Stimulated activated effector memory CD8-positive, alpha-beta T cell treated with anti-CD3 and anti-CD28 coated beads, Interleukin-12 subunit alpha, Interleukin-12 subunit beta, amount 100 ng/mL, for 72 hours (primary cell): Measurements from ENCODE around the gene TCAF2.
A peak's percentile ranks its signal among the peaks of the same experiment; 100 is the strongest.
"Not testable (repeated sequence)": the region's sequence is repeated elsewhere in the genome, so short reads cannot be mapped to it uniquely, and the experiment has no call there.

Source experiments
- ATAC-seq: fragments of 150-1000 bp; cut with Tn5 transposase; 2 replicates; pipeline ENCODE4 v1.10.0; 2021
- DNase-seq, 2 donors: peaks; one replicate each; pipeline ENCODE4 v3.0.0; 2021 to 2022; ENCODE audit warnings: low spot score in 2 of 2
- H3K27ac Mint-ChIP-seq: one replicate; pipeline ENCODE4 v1.8.0; 2022; ENCODE audit warnings: mild to moderate bottlenecking, mixed read lengths
- H3K36me3 Mint-ChIP-seq: one replicate; pipeline ENCODE4 v1.8.0; 2022; ENCODE audit warnings: mild to moderate bottlenecking, mixed read lengths
- H3K4me1 Mint-ChIP-seq: one replicate; pipeline ENCODE4 v1.8.0; 2022; ENCODE audit warnings: mixed read lengths
- H3K4me3 Mint-ChIP-seq: one replicate; pipeline ENCODE4 v1.8.0; 2022; ENCODE audit warnings: mild to moderate bottlenecking, mixed read lengths
- H3K9me3 Mint-ChIP-seq: one replicate; pipeline ENCODE4 v1.8.0; 2022; ENCODE audit warnings: mixed read lengths

The TCAF2 gene

DNA sequence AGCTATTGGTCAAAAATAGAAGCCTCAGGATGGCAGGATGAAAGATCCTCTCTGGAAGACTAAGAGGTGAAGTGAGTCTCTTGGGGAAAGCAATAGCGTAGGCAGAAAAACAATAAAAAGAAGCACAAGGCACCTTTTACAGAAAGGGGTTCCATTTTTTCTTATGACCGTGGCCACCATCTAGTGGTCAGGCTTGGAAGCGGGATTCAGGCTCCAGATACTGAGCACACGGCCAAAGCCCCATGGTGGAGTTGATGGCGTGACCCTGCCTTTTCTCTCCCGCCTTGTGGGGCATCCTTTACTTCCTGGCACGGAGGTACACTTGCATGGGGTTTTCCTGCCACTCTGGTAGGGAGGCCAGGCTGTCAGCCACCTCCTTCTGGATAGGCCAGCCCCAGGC is 18.6 kb downstream of the TCAF2 start:
- H3K4me3 Mint-ChIP-seq, DNase-seq, H3K9me3 Mint-ChIP-seq, H3K27ac Mint-ChIP-seq, H3K4me1 Mint-ChIP-seq, H3K36me3 Mint-ChIP-seq: not testable (repeated sequence)
- ATAC-seq = peak; percentile 29

DNA sequence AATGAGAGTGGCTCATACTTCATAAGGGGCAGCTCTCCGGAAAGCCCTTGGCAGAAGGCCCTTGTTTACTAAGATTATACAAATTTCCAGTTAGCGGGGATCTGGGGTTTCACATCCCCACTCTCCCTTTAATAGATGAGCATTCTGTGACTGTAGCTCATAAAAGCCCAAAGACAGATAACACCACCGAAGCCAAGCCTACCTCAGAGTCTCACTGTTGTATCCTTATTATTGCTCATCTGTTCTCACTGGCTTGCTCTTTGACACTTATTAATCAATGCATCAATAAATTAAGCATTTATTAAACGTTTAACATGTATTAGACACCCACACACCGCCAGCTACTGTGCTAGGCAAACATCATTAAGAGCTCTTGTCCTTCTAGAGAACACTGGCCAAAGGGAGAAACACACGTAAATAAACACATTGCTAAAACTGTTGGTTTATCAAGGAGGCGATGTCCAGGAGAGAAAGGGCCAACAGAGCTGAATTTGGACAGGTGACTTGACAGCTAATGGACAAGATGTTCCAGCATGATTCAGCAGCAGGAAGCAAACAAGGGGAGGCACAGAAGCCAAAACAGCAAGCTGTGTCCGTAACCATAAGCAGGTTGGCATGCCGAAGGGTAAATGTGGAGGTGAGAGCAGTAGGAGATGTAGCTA is 19.9 kb downstream of the TCAF2 start:
- H3K4me3 Mint-ChIP-seq, H3K9me3 Mint-ChIP-seq, H3K27ac Mint-ChIP-seq, ATAC-seq, H3K36me3 Mint-ChIP-seq, DNase-seq, H3K4me1 Mint-ChIP-seq: not testable (repeated sequence)

DNA sequence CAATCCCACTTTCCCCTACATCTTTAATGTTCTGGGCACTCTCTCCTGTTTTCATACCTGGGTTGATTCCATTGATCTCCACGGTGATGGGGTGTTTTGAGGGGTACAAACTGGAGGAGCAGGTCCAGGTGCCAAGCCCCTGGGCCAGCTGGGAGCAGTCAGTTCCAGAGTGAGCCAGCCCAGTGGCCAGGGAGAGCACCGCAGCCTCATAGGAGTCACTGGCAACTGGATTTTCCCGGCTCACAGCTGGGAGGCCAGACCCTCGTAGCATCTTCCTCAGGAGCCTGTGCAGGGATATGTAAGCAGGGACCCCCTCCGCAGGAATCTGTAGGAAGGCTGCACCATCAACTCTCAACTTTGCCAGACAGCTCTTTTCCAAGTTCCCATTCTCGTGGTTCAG is 25.8 kb downstream of the TCAF2 start:
- H3K4me3 Mint-ChIP-seq, ATAC-seq, H3K27ac Mint-ChIP-seq, H3K9me3 Mint-ChIP-seq, H3K4me1 Mint-ChIP-seq, DNase-seq, H3K36me3 Mint-ChIP-seq: not testable (repeated sequence)

DNA sequence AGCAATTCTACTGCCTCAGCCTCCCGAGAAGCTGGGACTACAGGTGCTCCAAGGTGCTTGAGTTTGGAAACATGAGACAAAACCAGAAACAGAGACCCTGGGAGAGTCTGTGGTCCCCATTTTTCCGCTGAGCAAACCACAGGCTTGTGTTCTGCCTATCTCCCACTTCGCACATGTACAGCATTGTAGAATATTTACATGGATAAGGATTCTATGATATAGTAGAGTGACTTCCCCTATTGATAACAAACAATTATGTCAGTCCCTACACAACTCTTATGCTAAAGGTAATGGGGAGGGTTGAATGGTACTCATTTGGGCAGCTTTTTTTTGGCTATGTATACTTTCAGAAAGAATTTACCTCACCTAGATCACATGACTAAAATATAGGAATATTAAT is 29.1 kb downstream of the TCAF2 start:
- not testable (repeated sequence) for H3K27ac Mint-ChIP-seq, H3K4me1 Mint-ChIP-seq, DNase-seq, ATAC-seq, H3K36me3 Mint-ChIP-seq, H3K9me3 Mint-ChIP-seq, H3K4me3 Mint-ChIP-seq

DNA sequence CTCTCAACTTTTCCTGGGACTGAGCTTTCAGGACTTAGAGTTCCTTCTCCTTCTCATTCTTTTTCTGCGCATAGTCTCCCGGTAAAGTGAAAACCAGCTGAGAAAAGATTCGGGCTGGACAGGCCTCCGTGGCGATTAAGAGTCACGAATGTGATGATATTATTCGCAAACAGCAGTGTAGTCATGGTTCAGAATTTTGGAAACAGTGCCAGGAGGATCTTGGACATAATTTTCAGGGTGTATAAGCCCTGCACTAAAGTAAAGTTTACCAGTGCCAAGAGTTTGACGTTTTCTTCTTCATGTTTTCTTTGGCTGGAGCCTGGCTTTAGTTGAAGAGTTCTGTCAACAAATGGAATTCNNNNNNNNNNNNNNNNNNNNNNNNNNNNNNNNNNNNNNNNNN is 29.7 kb downstream of the TCAF2 start:
- not testable (repeated sequence) for H3K27ac Mint-ChIP-seq, H3K36me3 Mint-ChIP-seq, ATAC-seq, H3K4me1 Mint-ChIP-seq, H3K4me3 Mint-ChIP-seq, H3K9me3 Mint-ChIP-seq, DNase-seq
